ENCODE measurements around the gene MYO15B. TPM values are rescaled to one million over a fixed set of nuclear protein-coding genes. Genes with fewer than 3 reads are reported as not detected.

MYO15B gene
- total and polyA plus RNA-seq, 2 of the 4 experiments (the other 2 are of a cell fraction) = 0.18 to 0.65 TPM

- Histone ChIP-seq H3K4ac (ENCODE audit: low read depth, low read length) (no peak overlapping the region), H4K91ac (ENCODE audit: insufficient read depth, low read depth, low read length) (no peak overlapping the region), H3K4me2 (ENCODE audit: low read depth, low read length) (no peak overlapping the region), H3K79me1 (ENCODE audit: low read depth in 1 of 2, low read length in 2 of 2) (no peaks in the 10 kb centered on the region), H3K36me3 (ENCODE audit: control insufficient read depth, insufficient read depth, low read length) (no peaks in the 10 kb centered on the region), H2AFZ (replicated peaks; ENCODE audit: low read length, poor library complexity) (no peak overlapping the region), H3K4me3 (ENCODE audit: insufficient read depth, low read depth, low read length) (no peak overlapping the region), H3K4me1 (ENCODE audit: control insufficient read depth, insufficient read depth, low read length) (peaks cover 1% of the 10 kb centered on the region; the same call in 1 of the 2 replicates), H3K56ac (ENCODE audit: extremely low read depth, insufficient read depth, low read length) (no peak overlapping the region), H3K27ac (ENCODE audit: insufficient read depth, low read length) (no peak overlapping the region), H3K9me1 (ENCODE audit: insufficient read depth, low read length) (no peaks in the 10 kb centered on the region), H3K9ac (ENCODE audit: low read depth, low read length) (no peak overlapping the region), H2AK5ac (ENCODE audit: low read depth, low read length) (no peak overlapping the region), H2BK5ac (ENCODE audit: low read depth, low read length, poor library complexity, severe bottlenecking) (no peak overlapping the region), H3K27me3 (ENCODE audit: control insufficient read depth, insufficient read depth, low read length) (peaks cover 8% of the 10 kb centered on the region), H3K18ac (ENCODE audit: low read depth, low read length) (no peak overlapping the region), H3K9me3 (ENCODE audit: control insufficient read depth, insufficient read depth, low read length) (no peaks in the 10 kb centered on the region), H4K8ac (ENCODE audit: low read depth in 2 of 2, low read length in 2 of 2) (no peak overlapping the region), H2BK15ac (ENCODE audit: low read depth, low read length) (no peak overlapping the region), H3K23ac (ENCODE audit: low read depth, low read length) (no peak overlapping the region), H3K14ac (replicated peaks; ENCODE audit: low read depth, low read length) (no peak overlapping the region), H2BK20ac (ENCODE audit: low read depth, low read length) (no peak overlapping the region), H2BK120ac (ENCODE audit: low read depth, low read length) (no peak overlapping the region), H4K5ac (ENCODE audit: low read depth, low read length) (no peak overlapping the region), H2AK9ac (replicated peaks; ENCODE audit: low read depth, low read length, poor library complexity) (no peak overlapping the region), H4K20me1 (ENCODE audit: insufficient read depth, low read length) (no peaks in the 10 kb centered on the region)
- ChIA-PET CTCF (no interaction called here), POLR2A (ENCODE audit: unreplicated experiment) (no interaction called here)
- dilution Hi-C loops (cut with HindIII; ENCODE audit: low sequenced_read_pairs, unreplicated experiment) = no loop called here
- WGBS, 2 experiments (ENCODE audit: extremely low coverage in 2 of 2, insufficient read length in 1 of 2) = 20% methylated on average over 1 of the region's 9 CpGs; no CpG with 5 or more reads in 1 of the 2 experiments
- no peak for TF ChIP-seq NFE2L2 (IDR thresholded peaks at IDR 0.05; ENCODE audit: low read depth, low read length)
- TF ChIP-seq, protein P1, sequence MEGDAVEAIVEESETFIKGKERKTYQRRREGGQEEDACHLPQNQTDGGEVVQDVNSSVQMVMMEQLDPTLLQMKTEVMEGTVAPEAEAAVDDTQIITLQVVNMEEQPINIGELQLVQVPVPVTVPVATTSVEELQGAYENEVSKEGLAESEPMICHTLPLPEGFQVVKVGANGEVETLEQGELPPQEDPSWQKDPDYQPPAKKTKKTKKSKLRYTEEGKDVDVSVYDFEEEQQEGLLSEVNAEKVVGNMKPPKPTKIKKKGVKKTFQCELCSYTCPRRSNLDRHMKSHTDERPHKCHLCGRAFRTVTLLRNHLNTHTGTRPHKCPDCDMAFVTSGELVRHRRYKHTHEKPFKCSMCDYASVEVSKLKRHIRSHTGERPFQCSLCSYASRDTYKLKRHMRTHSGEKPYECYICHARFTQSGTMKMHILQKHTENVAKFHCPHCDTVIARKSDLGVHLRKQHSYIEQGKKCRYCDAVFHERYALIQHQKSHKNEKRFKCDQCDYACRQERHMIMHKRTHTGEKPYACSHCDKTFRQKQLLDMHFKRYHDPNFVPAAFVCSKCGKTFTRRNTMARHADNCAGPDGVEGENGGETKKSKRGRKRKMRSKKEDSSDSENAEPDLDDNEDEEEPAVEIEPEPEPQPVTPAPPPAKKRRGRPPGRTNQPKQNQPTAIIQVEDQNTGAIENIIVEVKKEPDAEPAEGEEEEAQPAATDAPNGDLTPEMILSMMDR (conservative IDR thresholded peaks at IDR 0.05; ENCODE audit: low read depth, low read length) = no peak
- TF ChIP-seq SMC3 (IDR thresholded peaks at IDR 0.05; ENCODE audit: low read depth, low read length) = no peak
- TF ChIP-seq ELK1 (IDR thresholded peaks at IDR 0.05; ENCODE audit: borderline replicate concordance, low read depth, low read length) = no peak
- no peak for TF ChIP-seq RAD21 (IDR thresholded peaks at IDR 0.05; ENCODE audit: low read length)
- no peak for TF ChIP-seq FOS (IDR thresholded peaks at IDR 0.05; ENCODE audit: low read depth, low read length)
- TF ChIP-seq CHD1 (IDR thresholded peaks at IDR 0.05; ENCODE audit: low read depth, low read length) = no peak
- no peak for TF ChIP-seq MAZ (IDR thresholded peaks at IDR 0.05; ENCODE audit: borderline replicate concordance, low read depth, low read length)
- ATAC-seq (ENCODE audit: low read depth) = no peak
- no TSS peak for BruUV-seq (replicated peaks)
- in situ Hi-C loops (cut with MboI; ENCODE audit: low sequenced_read_pairs) = no loop called here
- DNase-seq = no peak
- intact Hi-C loops (cut with micrococcal nuclease) = no loop called here
Observed at GRCh38 chr17:75559958-75560533, 27.6 kb upstream of the MYO15B start.

All from IMR-90 (cell line).